ENCODE data around the gene CAP2.

DNA sequence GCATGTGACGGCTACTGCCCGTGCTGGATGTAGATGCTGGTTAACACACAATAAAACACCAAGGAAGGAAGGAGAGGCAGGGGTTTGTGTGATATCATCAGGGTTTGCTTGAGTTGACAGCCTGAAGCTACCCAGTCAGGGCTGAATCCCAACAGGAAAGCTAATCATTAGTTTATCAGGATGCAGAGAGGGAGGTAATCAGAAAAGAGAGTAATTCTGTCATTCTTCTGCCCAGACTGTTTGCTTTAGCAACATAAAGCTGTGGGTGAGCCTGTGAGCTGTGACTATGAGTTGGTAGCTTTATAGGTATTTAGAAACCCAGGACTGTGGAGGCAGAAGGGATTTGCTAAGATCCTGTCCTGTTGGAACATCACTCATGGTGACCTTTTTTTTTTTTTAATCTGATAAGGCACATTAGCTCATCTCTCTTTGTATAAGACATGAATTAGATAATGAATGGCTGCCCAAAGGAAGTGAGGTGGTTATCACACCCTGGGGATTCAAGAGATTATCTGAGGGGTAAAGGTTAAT lies 79.3 kb downstream of the CAP2 start:
- TF ChIP-seq, protein P1, sequence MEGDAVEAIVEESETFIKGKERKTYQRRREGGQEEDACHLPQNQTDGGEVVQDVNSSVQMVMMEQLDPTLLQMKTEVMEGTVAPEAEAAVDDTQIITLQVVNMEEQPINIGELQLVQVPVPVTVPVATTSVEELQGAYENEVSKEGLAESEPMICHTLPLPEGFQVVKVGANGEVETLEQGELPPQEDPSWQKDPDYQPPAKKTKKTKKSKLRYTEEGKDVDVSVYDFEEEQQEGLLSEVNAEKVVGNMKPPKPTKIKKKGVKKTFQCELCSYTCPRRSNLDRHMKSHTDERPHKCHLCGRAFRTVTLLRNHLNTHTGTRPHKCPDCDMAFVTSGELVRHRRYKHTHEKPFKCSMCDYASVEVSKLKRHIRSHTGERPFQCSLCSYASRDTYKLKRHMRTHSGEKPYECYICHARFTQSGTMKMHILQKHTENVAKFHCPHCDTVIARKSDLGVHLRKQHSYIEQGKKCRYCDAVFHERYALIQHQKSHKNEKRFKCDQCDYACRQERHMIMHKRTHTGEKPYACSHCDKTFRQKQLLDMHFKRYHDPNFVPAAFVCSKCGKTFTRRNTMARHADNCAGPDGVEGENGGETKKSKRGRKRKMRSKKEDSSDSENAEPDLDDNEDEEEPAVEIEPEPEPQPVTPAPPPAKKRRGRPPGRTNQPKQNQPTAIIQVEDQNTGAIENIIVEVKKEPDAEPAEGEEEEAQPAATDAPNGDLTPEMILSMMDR (IDR thresholded peaks at IDR 0.05; ENCODE audit: low read depth, low read length, poor library complexity, severe bottlenecking): no peak
- no peak for TF ChIP-seq EZH2phosphoT487 (IDR thresholded peaks at IDR 0.05; ENCODE audit: borderline replicate concordance, low read length)

Data from DOHH2 (cell line).